ENCODE results near the gene ICAM4.

ICAM4 gene

GRCh38 chr19:10251792-10252694, 34.7 kb upstream of the ICAM4 start, which contains the start of gene MRPL4:
Gene MRPL4, plus strand, starts transcription at chr19:10252214. Its CDS starts 40 bp downstream, at chr19:10252254.
- Histone ChIP-seq H3K27me3 (ENCODE audit: insufficient read depth, poor library complexity, severe bottlenecking) (no peaks in the 10 kb centered on the region), H3K27ac (replicated peaks) (peak within 1 kb of the TSS; percentile 79), H3K4me3 (replicated peaks; ENCODE audit: insufficient read depth, low read length) (peak within 1 kb of the TSS; percentile 67)
- TF ChIP-seq POLR2AphosphoS5 (IDR thresholded peaks at IDR 0.05; ENCODE audit: low read depth) (peak; percentile 93), GABPA (IDR thresholded peaks at IDR 0.05; ENCODE audit: low read depth) (0 out of 2 replicates have a peak, but pooled peaks have one; percentile 16), SPI1 (IDR thresholded peaks at IDR 0.05; ENCODE audit: borderline replicate concordance, low read depth) (no peak), REST (IDR thresholded peaks at IDR 0.05; ENCODE audit: insufficient replicate concordance, low read depth) (peak; percentile 47), CTCF (IDR thresholded peaks at IDR 0.05; ENCODE audit: insufficient read depth, low read length) (no peak)
- peak; percentile 99 for DNase-seq (ENCODE audit: low read depth in 1 of 2, low spot score in 1 of 2)

GRCh38 chr19:10252707-10253106, 34.0 kb upstream of the ICAM4 start:
- DNase-seq (ENCODE audit: low read depth in 1 of 2, low spot score in 1 of 2): no peak
- no peaks in the 10 kb centered on the region for H3K27me3 ChIP-seq (ENCODE audit: insufficient read depth, poor library complexity, severe bottlenecking)
- TF ChIP-seq GABPA (IDR thresholded peaks at IDR 0.05; ENCODE audit: low read depth): no peak
- no peak for TF ChIP-seq CTCF (IDR thresholded peaks at IDR 0.05; ENCODE audit: insufficient read depth, low read length)
- TF ChIP-seq SPI1 (IDR thresholded peaks at IDR 0.05; ENCODE audit: borderline replicate concordance, low read depth): no peak
- TF ChIP-seq POLR2AphosphoS5 (IDR thresholded peaks at IDR 0.05; ENCODE audit: low read depth): no peak
- TF ChIP-seq REST (IDR thresholded peaks at IDR 0.05; ENCODE audit: insufficient replicate concordance, low read depth): no peak
- peak overlapping the region; percentile 79 for H3K27ac ChIP-seq (replicated peaks)
- peak overlapping the region; percentile 67 for H3K4me3 ChIP-seq (replicated peaks; ENCODE audit: insufficient read depth, low read length)

- DNase-seq (ENCODE audit: low read depth in 1 of 2, low spot score in 1 of 2): no peak
- Histone ChIP-seq H3K4me3 (replicated peaks; ENCODE audit: insufficient read depth, low read length) (no peak overlapping the region), H3K27me3 (ENCODE audit: insufficient read depth, poor library complexity, severe bottlenecking) (no peaks in the 10 kb centered on the region), H3K27ac (replicated peaks) (no peak overlapping the region)
- no peak for TF ChIP-seq POLR2AphosphoS5 (IDR thresholded peaks at IDR 0.05; ENCODE audit: low read depth)
- no peak for TF ChIP-seq REST (IDR thresholded peaks at IDR 0.05; ENCODE audit: insufficient replicate concordance, low read depth)
- TF ChIP-seq CTCF (IDR thresholded peaks at IDR 0.05; ENCODE audit: insufficient read depth, low read length): no peak
- TF ChIP-seq SPI1 (IDR thresholded peaks at IDR 0.05; ENCODE audit: borderline replicate concordance, low read depth): no peak
- no peak for TF ChIP-seq GABPA (IDR thresholded peaks at IDR 0.05; ENCODE audit: low read depth)
Measured at GRCh38 chr19:10254244-10254643, 32.5 kb upstream of the ICAM4 start.
